Ishikawa (cell line): ENCODE results near the gene HSD11B2.

ENCODE experiments used
- EP300 ChIP-seq: IDR thresholded peaks from 2 replicates; pipeline ENCODE4 v1.6.1; 2012; ENCODE audit warnings: borderline replicate concordance
- RAD21 ChIP-seq: IDR thresholded peaks from 2 replicates; pipeline ENCODE4 v1.6.1; 2012; ENCODE audit warnings: low read depth
- REST ChIP-seq: IDR thresholded peaks from 2 replicates; pipeline ENCODE4 v1.6.1; 2012; ENCODE audit warnings: low read depth, mild to moderate bottlenecking
- TAF1 ChIP-seq: IDR thresholded peaks from 2 replicates; pipeline ENCODE4 v1.6.1; 2012; ENCODE audit warnings: low read depth, mild to moderate bottlenecking

- no peak for TF ChIP-seq EP300
- TF ChIP-seq TAF1: no peak
- TF ChIP-seq REST: no peak
- no peak for TF ChIP-seq RAD21
Measured at GRCh38 chr16:67458121-67458641, 27.3 kb downstream of the HSD11B2 start.
